ES-I3 (cell line): ENCODE results near the gene RXFP4.
"Not testable (repeated sequence)": the region's sequence is repeated elsewhere in the genome, so short reads cannot be mapped to it uniquely, and the experiment has no call there.

Source experiments
- H3K36me3 ChIP-seq: 2 replicates; pipeline ENCODE4 v1.6.1; 2013; ENCODE audit warnings: mild to moderate bottlenecking, low read length, control low read depth, moderate library complexity; ENCODE audit not compliant: insufficient read depth
- H3K4me1 ChIP-seq: 2 replicates; pipeline ENCODE4 v1.6.1; 2013; ENCODE audit warnings: mild to moderate bottlenecking, control low read depth, low read length; ENCODE audit not compliant: insufficient read depth
- H3K9ac ChIP-seq: 2 replicates; pipeline ENCODE4 v1.6.1; 2013; ENCODE audit warnings: low read depth, mild to moderate bottlenecking, low read length, moderate library complexity
- H3K9me3 ChIP-seq: 2 replicates; pipeline ENCODE4 v1.6.1; 2013; ENCODE audit warnings: mild to moderate bottlenecking, low read length, moderate library complexity; ENCODE audit not compliant: control insufficient read depth, insufficient read depth

RXFP4 gene

DNA sequence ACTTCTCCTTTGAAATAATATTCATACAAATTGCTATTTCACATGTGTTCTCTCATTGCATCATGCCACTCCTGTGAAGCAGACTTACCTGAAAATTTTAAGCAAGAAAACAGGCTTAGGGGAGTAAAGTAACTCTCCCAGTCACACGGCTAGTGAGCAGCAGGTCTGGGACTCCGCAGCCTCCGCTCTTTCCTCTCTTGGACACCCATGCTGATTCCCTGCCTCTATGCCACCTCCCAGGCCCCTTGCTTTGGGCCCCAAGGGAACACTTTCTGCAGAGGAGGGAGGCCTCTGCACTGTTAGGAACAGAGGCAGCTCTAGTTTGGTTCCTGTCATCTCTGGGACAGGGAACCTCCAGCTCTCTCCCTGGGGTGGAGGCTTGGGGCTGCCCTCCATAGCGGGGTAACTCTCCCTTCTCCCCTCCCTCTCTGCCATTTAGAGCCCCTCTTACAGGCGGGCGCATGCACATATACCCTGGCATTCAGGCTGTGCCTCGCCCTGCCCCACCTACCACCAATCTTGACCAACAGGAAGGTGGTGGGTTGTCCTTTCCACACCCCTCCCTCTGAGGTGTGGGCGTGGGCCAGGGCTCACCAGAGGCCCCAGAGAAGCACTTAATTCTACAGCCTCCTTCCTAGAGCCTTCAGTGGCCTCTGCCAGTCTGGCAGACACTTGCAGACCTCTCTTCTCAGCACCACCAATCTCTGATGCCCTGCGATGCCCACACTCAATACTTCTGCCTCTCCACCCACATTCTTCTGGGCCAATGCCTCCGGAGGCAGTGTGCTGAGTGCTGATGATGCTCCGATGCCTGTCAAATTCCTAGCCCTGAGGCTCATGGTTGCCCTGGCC, at the start of gene RXFP4:
Gene RXFP4 (plus strand): TSS at position 646 of the 852 bp plus-strand sequence. CDS start 72 bp downstream, at position 718.
- Histone ChIP-seq H3K9me3 (no peaks in the 10 kb centered on the region), H3K36me3 (no peaks in the 10 kb centered on the region), H3K9ac (no peak within 1 kb of the TSS; the same call in 1 of the 2 replicates), H3K4me1 (peaks cover 13% of the 10 kb centered on the region)

GRCh38 chr1:155892796-155893195, 48.6 kb upstream of the RXFP4 start:
- 0 out of 2 replicates have a peak, but pooled peaks cover 3% of the 10 kb centered on the region for H3K36me3 ChIP-seq
- H3K9me3 ChIP-seq, result no peaks in the 10 kb centered on the region
- H3K4me1 ChIP-seq, result peaks cover 6% of the 10 kb centered on the region; the same call in 1 of the 2 replicates
- no peak overlapping the region for H3K9ac ChIP-seq

GRCh38 chr1:155893389-155894142, 47.9 kb upstream of the RXFP4 start:
- Histone ChIP-seq H3K9ac (no peak overlapping the region), H3K36me3 (0 out of 2 replicates have a peak, but pooled peaks cover 3% of the 10 kb centered on the region), H3K4me1 (peaks cover 6% of the 10 kb centered on the region; the same call in 1 of the 2 replicates), H3K9me3 (no peaks in the 10 kb centered on the region)

GRCh38 chr1:155895617-155896016, 45.8 kb upstream of the RXFP4 start:
- H3K4me1 ChIP-seq, H3K9me3 ChIP-seq, H3K9ac ChIP-seq: not testable (repeated sequence)
- H3K36me3 ChIP-seq, result peaks cover 11% of the 10 kb centered on the region

- H3K4me1 ChIP-seq, H3K9me3 ChIP-seq, H3K9ac ChIP-seq: not testable (repeated sequence)
- H3K36me3 ChIP-seq, result peaks cover 11% of the 10 kb centered on the region
These were observed 45.0 kb upstream of the RXFP4 start for GRCh38 chr1:155896476-155896875.

DNA sequence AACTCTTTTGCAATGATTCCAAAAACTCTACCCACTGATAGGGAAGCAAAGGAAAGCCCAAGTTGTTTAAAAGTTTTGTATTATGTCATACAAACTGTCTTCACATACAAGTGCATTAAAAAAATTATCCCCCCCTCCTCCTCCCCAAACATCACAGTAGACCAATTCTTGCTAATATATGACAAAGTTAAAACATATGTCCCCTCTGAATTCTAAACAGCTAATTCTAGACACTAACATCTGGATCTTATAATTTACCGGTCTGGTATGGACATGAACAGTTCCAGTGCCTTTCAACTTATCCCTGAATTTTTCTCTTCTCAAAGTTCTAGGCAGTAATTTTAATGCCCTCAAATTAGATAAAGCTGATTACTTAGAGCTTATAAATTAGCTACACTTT, 43.7 kb upstream of the RXFP4 start:
- Histone ChIP-seq H3K9ac (no peak overlapping the region), H3K36me3 (peaks cover 11% of the 10 kb centered on the region), H3K4me1 (peaks cover 6% of the 10 kb centered on the region; the same call in 1 of the 2 replicates), H3K9me3 (no peaks in the 10 kb centered on the region)

- H3K4me1 ChIP-seq, result no peaks in the 10 kb centered on the region
- H3K9me3 ChIP-seq, result no peaks in the 10 kb centered on the region
- peaks cover 11% of the 10 kb centered on the region for H3K36me3 ChIP-seq
- H3K9ac ChIP-seq, result no peak overlapping the region
These were observed 42.5 kb upstream of the RXFP4 start for GRCh38 chr1:155898888-155899287.

GRCh38 chr1:155899683-155900082, 41.8 kb upstream of the RXFP4 start:
- no peak overlapping the region for H3K9ac ChIP-seq
- peaks cover 17% of the 10 kb centered on the region for H3K36me3 ChIP-seq
- H3K4me1 ChIP-seq, result no peaks in the 10 kb centered on the region
- no peaks in the 10 kb centered on the region for H3K9me3 ChIP-seq

GRCh38 chr1:155900161-155900560, 41.3 kb upstream of the RXFP4 start:
- H3K9ac ChIP-seq, result no peak overlapping the region
- H3K9me3 ChIP-seq, result no peaks in the 10 kb centered on the region
- no peaks in the 10 kb centered on the region for H3K4me1 ChIP-seq
- H3K36me3 ChIP-seq, result peaks cover 22% of the 10 kb centered on the region

- Histone ChIP-seq H3K4me1 (no peaks in the 10 kb centered on the region), H3K36me3 (peaks cover 16% of the 10 kb centered on the region), H3K9me3 (no peaks in the 10 kb centered on the region), H3K9ac (no peak overlapping the region)
These were observed 37.2 kb upstream of the RXFP4 start for GRCh38 chr1:155904261-155904660.

- no peaks in the 10 kb centered on the region for H3K9me3 ChIP-seq
- peaks cover 16% of the 10 kb centered on the region for H3K36me3 ChIP-seq
- H3K9ac ChIP-seq, result no peak overlapping the region
- H3K4me1 ChIP-seq, result peaks cover 3% of the 10 kb centered on the region; the same call in 1 of the 2 replicates
These were observed 31.5 kb upstream of the RXFP4 start for GRCh38 chr1:155909894-155910293.

GRCh38 chr1:155910621-155911121, 30.8 kb upstream of the RXFP4 start:
- peaks cover 3% of the 10 kb centered on the region; the same call in 1 of the 2 replicates for H3K4me1 ChIP-seq
- H3K36me3 ChIP-seq, result peaks cover 15% of the 10 kb centered on the region
- peak overlapping the region; percentile 62; the same call in 1 of the 2 replicates for H3K9ac ChIP-seq
- no peaks in the 10 kb centered on the region for H3K9me3 ChIP-seq

DNA sequence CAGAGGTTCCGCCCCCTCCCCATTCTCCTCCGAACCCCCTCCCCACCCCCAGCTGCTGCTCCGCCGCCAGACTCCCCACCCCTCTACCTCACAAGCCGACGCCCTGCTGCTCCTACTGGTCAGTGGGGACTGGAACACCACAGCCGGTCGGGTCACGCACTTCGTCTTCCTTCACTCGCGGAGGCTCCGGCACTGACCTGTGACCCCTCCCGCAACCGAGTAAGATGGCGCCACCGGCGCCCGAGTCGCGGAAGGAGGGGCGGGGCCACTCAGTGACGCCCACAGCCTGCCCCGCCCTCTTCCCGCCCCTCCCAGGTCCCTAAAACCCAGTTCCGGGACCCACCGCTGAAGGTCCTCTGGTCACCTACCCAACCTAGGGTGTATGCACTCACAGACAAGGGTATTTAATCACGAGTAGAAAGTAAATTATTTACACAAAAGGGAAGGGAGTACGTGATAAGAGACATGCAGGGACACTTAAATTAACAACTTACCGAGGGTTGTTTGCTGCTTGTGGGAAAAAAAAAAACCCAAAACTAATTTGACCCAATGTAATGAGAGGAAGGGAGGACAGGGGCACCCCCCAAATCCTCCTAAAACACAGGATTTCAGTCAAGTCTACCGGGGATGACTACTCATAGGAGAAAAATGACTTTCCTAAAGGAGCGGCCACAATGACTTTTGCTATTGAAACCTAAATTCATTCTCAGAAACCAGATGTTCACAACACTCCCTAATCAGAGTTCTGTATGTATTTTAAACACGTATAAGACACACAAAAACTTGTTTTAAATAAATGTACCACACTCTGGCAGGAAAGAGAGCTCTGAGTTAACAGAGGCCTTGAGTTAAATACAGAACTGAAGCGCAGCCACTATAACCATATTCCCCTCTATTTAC, 30.0 kb upstream of the RXFP4 start, which contains the start of gene RIT1:
Gene RIT1 (minus strand): TSS at position 194 of the 900 bp plus-strand sequence. CDS start 588 bp downstream, outside the sequence.
- peak within 1 kb of the TSS; percentile 62; the same call in 1 of the 2 replicates for H3K9ac ChIP-seq
- peaks cover 19% of the 10 kb centered on the region for H3K36me3 ChIP-seq
- peaks cover 3% of the 10 kb centered on the region; the same call in 1 of the 2 replicates for H3K4me1 ChIP-seq
- no peaks in the 10 kb centered on the region for H3K9me3 ChIP-seq
